ENCODE measurements around the gene TXNL4A.
"Not testable (repeated sequence)": the region's sequence is repeated elsewhere in the genome, so short reads cannot be mapped to it uniquely, and the experiment has no call there.

TXNL4A gene

DNA sequence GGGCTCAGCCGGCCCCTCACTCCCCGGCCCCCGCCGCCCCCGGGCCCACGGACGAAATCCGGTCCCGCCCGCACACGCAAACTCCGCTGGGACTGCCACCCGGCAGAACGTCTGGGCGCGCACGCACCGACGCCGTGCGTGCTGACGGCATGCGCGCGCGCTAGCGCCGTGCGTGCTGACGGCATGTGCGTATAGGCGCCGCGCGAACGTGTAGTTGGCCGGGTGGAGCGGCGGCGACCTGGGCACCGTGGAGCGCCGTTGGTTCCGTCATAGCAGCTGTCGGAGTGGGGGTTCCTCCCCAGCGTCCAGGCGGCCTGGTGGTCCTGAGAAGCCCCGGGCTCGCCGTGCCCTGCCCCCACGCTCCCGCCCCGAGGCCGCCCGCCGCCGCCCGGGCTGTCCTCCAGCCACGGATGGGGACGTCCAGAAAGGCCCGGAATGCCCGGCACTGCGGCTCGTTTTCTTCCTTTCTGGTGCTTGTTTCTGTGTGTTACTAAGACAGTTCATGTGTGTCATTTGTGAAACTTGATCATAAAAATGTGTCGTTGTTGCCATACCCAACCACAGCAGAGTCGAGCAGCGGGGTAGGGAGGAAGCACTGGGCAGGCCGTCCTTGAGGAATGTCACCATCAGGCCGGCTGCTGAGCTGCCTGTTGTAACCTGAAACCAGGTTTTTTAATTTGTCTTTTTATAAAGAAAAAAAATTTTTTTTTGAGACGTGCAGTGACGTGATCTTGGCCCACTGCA is at the start of gene TXNL4A:
Gene TXNL4A (minus strand): TSS at position 113 of the 744 bp plus-strand sequence. CDS start 171 bp downstream, outside the sequence.
- peak; percentile 86 for DNase-seq (ENCODE audit: low spot score)

DNA sequence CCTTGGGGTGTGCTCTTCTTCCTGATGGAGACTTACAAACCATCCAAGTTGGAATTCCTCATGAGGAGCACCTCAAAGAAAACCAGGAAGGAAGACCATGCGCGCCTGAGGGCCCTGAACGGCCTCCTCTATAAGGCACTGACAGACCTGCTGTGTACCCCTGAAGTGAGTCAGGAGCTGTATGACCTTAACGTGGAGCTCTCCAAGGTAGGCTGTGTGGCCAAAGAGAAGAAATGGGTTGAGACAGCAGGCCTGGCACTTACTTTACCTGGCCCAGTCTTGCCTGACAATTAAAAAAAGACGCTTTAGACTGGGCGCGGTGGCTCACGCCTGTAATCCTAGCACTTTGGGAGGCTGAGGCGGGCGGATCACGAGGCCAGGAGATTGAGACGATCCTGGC is 48.9 kb upstream of the TXNL4A start:
- DNase-seq (ENCODE audit: low spot score): no peak

DNA sequence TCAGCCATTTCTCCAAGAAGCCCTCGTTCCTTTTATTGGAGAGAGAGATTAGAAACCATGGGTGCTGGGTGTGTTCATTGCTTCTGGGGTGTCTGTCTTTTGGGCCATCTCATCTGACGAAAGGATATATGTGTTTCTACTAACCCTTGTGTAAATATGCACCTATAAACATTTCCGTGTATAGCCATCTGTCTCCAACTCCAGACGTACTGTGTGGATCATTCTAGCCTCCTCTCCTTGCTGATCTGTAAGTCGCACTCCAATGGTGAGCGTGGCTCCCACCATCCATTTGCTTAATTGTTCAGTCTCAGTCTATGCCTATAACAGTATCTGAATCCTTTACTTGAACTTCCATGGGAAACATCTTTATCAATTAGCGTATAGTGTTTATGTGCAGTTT is 47.6 kb upstream of the TXNL4A start:
- DNase-seq (ENCODE audit: low spot score): no peak

DNA sequence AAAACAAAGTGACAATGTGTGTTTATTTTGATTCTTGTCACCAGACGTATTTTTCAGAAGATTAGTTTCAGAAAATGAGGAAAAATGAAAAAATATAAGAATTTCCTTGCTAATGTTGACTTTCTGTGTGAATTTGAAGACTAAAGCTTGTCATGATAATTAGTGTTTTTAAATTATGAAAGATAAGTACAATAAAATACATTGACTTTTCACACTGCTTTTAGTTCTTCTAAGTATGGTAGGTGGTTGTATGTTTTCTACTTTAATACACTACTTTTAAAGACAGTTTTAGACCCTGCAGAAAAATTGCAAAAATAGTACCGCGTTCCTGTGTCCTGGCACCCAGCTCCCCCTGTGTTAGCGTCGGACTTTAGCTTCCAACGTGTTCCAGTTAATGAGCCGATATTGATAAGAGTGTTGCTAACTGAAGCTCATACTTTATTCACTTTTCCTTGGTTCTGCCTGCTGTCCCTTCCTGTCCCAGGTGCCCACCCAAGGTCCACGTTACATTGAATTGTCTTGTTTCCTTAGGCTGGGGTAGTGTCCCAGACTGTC is 46.6 kb upstream of the TXNL4A start:
- DNase-seq (ENCODE audit: low spot score): no peak

- peak; percentile 99 for DNase-seq (ENCODE audit: low spot score)
Measured at GRCh38 chr18:80034068-80034851, 45.9 kb upstream of the TXNL4A start, which contains the start of gene RBFA. TSS of gene RBFA (plus strand) at chr18:80034434. CDS start at chr18:80034496, 62 bp downstream.

- DNase-seq (ENCODE audit: low spot score): no peak
Measured at GRCh38 chr18:80033181-80034067, 45.1 kb upstream of the TXNL4A start.

DNA sequence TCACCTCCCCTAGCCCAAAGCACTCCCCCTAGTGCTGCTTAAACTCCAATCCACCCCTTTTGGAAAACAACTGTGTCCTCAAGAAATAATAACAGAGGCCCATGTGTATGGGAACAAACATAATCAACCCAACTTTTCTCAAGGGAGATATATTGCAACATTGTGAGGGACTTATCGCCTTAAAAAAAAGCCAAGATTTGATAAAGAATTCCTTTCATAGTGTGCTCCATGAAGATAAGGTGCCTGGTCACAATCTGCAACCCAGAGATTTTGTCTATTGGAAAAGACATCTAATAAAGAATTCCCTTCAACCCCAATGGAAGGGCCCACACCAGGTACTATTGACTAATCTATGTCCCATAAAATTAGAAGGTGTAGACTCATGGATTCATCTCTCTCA is 41.3 kb upstream of the TXNL4A start:
- no peak for DNase-seq (ENCODE audit: low spot score)

DNA sequence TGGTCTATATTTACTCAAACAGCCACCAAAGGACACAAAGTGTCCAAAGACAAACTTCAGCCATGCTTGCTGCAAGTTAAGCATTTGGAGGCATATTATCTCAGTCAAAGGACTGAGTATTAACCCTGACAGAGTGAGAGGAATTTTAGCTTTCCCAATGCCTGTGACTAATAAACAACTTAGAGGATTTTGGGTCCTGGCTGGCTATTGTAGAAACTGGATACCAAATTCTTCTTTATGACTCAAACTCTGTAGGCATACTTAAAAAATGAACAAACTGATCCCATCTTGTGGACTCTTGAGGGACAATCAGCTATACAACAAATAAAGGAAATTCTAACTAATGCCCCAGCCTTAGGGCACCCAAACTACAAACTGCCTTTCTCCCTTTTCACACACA is 39.4 kb upstream of the TXNL4A start:
- peak; percentile 58 for DNase-seq (ENCODE audit: low spot score)

DNA sequence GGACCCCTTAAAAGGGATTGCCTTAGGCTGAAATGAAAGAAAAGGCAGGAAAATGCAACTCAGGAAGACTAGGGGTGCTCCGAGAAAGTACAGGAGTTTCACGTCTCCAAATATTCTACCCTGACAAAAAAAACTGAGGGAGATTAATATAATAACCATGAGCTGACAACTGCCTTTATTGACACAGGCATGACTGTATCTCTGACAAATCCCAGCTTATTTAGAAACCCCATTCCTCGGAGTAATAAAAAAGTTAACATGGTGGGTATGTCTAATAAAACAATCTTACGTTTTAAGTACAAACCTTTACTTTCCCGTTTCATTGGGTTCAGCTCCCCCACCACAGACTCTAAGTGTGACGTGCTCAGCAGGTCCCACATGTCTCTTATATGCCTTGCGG is 38.0 kb upstream of the TXNL4A start:
- no peak for DNase-seq (ENCODE audit: low spot score)

GRCh38 chr18:80023173-80023572 is 34.8 kb upstream of the TXNL4A start:
- no peak for DNase-seq (ENCODE audit: low spot score)

DNA sequence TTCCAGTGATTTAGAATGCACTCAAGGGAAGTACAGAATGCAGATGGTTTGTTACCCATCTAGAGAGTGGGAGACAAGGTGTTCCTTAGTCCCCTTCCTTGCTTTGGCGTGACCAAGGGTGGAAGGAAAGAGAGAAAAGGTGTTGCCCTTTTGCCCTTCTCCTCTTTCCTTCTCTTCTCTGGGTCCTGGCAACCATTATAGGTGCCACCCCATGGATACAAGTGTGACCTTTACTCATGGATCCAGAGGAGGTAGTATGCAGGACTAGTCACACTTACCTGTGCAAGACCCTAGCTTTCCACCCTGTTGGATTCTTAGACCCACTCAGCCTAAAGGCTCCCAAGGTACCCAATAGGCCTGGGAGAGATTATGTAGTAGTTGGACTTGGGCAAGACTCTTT is 34.2 kb upstream of the TXNL4A start:
- no peak for DNase-seq (ENCODE audit: low spot score)

DNA sequence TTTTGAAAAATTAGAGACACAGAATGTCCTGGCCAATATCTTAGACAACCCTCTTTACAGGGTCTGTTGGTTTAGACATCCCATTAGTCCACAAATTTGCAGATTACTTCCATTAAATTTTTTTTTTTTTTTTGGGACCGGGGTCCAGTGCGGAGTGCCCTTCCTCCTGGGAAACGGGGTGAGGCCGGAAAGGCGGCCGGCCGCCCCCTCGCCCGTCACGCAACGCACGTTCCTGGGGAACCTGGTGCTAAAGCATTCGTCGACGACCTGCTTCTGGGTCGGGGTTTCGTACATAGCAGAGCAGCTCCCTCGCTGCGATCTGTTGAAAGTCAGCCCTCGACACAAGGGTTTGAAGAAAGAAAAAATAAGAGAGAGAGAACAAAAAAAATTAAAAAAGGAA is 24.4 kb upstream of the TXNL4A start:
- DNase-seq (ENCODE audit: low spot score): no peak

DNA sequence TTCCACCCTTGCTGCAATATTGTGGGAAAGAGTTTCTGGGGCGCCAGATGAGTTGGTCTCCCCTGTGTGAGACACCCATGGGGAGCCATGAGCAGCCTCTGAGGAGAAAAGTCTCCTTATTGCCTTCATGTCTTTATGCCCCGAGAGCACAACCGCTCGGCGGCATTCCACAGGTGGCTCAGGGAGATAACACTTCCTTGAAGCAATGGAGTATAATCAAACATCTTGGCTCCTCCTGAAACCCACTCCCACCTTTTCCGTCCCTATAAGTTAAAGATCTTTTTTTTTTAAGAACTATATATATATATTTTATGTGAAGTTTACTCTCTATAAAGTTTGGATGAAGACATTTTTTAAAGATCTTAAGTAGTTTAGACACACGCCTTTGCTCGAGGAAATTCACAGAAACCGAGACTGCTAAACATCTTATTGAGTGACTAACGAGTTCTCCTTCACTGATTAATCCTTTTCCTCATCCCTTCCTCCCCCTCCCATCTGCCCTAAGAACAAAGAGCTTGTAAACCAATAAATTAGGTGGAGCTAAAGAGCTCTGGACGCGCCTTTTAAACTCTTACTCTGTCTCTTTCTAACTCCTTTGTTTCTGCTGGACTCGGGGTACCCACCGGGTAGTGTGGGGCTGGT is 23.3 kb upstream of the TXNL4A start:
- DNase-seq (ENCODE audit: low spot score): not testable (repeated sequence)

DNA sequence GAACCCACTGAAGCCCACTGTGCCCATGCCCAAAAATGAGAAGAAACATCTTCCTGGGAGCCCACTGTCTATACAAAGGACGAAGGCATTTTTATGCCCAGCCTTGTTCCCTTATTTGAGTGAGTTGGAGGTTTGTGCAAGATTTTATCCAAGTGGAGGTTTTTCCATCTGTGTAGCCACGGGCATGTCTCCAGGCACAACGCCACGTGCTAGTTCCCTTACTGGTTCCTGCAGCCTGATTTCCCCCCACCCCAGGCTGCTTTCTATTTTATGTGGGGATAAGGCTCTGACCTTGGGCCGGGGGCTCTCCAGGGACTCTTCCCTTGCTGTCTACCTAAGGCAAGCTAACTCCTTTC is 22.2 kb upstream of the TXNL4A start:
- DNase-seq (ENCODE audit: low spot score): no peak

DNA sequence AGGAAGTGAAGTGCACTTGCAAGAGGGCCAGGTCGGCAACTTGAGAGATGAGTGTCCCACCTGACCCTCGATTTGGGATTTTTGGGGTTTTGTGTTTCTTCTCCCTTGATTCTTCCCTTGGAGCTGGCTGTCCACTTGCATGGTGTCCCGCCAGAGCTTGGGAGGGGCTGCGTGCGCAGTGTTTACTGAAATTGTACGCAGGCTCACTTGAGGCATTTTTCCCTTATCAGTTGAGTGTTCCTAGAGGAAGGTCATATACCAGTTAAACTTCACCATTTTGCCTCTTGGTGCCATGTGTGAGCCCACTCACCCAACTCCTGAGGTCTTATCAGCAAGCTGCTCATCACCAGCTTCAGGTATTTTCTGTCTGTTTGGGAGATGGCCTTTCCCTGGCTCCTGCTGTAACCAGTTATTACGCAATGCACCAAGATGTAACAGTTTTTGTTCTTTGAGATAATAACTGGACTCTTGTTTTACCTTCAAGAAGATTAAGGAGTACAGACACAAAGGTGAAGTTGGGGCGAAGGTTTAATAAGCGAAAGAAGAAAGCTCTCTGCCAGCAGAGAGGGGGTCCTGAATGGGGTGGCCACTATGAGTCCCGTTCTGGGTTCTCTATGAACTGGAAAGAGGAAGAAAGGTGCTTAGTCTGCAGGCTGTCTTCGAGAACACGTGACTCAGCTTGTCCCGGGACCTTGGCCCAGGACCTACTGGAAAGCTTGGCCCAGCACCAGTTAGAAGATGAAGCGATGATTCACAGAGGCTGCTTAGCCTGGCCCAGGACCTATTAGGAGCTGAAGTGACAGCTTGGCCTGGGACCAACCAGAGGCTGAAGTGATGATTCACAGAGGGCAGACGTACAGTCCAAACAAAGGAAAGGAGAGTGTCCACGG is 21.5 kb upstream of the TXNL4A start:
- DNase-seq (ENCODE audit: low spot score): peak; percentile 97

- no peak for DNase-seq (ENCODE audit: low spot score)
Measured at GRCh38 chr18:80006724-80007123, 18.4 kb upstream of the TXNL4A start.

DNA sequence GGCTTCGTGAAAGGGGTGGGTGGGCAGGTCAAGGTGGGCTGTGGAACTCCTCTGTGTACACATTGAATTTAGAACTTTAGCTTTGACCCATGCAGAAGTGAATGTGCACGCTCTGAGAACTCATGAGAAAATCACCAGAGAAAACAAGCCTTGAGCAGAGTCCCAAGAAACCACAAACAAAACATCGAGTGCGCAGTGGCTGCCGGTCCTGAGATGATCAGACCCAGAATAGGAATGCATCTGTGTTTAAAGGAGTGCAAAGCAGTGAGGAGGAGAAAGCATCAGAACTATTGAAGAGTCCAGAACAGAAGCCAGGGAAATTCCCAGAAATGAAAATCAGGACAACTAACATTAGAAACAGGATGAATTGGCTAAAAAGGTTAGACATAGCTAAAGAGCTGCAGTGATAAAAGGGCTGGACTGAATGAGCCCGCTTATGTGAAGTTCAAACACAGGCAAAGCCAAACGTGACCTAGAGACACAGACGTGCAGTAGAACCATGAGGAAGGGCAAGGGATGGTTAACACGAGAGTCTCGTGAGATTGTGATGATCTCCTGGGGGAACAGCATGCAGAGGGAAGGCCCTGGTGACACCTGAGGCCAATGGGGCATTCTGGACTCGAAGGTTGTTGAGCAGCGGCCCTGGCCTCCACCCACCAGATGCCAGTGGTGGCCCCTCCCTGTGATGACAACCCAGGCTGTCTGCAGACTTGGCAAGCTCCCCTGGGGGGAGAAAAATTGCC is 16.4 kb upstream of the TXNL4A start:
- no peak for DNase-seq (ENCODE audit: low spot score)

GRCh38 chr18:80002468-80002867 is 14.1 kb upstream of the TXNL4A start:
- no peak for DNase-seq (ENCODE audit: low spot score)

GRCh38 chr18:80000877-80001276 is 12.5 kb upstream of the TXNL4A start:
- no peak for DNase-seq (ENCODE audit: low spot score)

DNA sequence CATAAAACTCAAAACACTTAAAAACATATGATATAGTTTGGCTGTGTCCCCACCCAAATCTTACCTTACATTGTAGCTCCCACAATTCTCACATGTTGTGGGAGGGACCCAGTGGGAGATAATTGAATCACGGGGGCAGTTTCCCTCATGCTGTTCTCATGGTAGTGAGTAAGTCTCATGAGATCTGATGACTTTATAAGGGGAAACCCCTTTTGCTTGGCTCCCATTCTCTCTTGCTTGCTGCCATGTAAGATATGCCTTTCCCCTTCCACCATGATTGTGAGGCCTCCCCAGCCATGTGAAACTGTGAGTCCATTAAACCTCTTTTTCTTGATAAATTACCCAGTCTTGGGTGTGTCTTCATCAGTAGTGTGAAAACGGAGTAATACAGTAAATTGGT is 11.3 kb upstream of the TXNL4A start:
- not testable (repeated sequence) for DNase-seq (ENCODE audit: low spot score)

All from AG08395 (cell line).